ENCODE data around the gene CNTNAP2.

Gene CNTNAP2

GRCh38 chr7:147912291-147912690 is 1795.7 kb downstream of the CNTNAP2 start:
- no peak for DNase-seq (ENCODE audit: low read depth, low spot score)

- no peak for DNase-seq (ENCODE audit: low read depth, low spot score)
These were observed 1796.5 kb downstream of the CNTNAP2 start for GRCh38 chr7:147912946-147913638.

GRCh38 chr7:147915781-147916180 is 1799.2 kb downstream of the CNTNAP2 start:
- no peak for DNase-seq (ENCODE audit: low read depth, low spot score)

- no peak for DNase-seq (ENCODE audit: low read depth, low spot score)
These were observed 1800.0 kb downstream of the CNTNAP2 start for GRCh38 chr7:147916573-147916972.

GRCh38 chr7:147923841-147924240 is 1807.2 kb downstream of the CNTNAP2 start:
- no peak for DNase-seq (ENCODE audit: low read depth, low spot score)

- no peak for DNase-seq (ENCODE audit: low read depth, low spot score)
These were observed 1820.8 kb downstream of the CNTNAP2 start for GRCh38 chr7:147937428-147937827.

- no peak for DNase-seq (ENCODE audit: low read depth, low spot score)
These were observed 1824.8 kb downstream of the CNTNAP2 start for GRCh38 chr7:147941381-147941780.

- no peak for DNase-seq (ENCODE audit: low read depth, low spot score)
These were observed 1827.7 kb downstream of the CNTNAP2 start for GRCh38 chr7:147944321-147944720.

GRCh38 chr7:147952918-147953317 is 1836.3 kb downstream of the CNTNAP2 start:
- no peak for DNase-seq (ENCODE audit: low read depth, low spot score)

GRCh38 chr7:147968046-147968610 is 1851.5 kb downstream of the CNTNAP2 start:
- DNase-seq (ENCODE audit: low read depth, low spot score) = no peak

GRCh38 chr7:147971606-147972110 is 1855.1 kb downstream of the CNTNAP2 start:
- no peak for DNase-seq (ENCODE audit: low read depth, low spot score)

- DNase-seq (ENCODE audit: low read depth, low spot score) = no peak
These were observed 1861.6 kb downstream of the CNTNAP2 start for GRCh38 chr7:147978201-147978600.

- DNase-seq (ENCODE audit: low read depth, low spot score) = no peak
These were observed 1862.0 kb downstream of the CNTNAP2 start for GRCh38 chr7:147978651-147979050.

GRCh38 chr7:147980826-147981813 is 1864.5 kb downstream of the CNTNAP2 start:
- no peak for DNase-seq (ENCODE audit: low read depth, low spot score)

GRCh38 chr7:147982307-147982706 is 1865.7 kb downstream of the CNTNAP2 start:
- no peak for DNase-seq (ENCODE audit: low read depth, low spot score)

GRCh38 chr7:147984265-147984664 is 1867.7 kb downstream of the CNTNAP2 start:
- DNase-seq (ENCODE audit: low read depth, low spot score) = no peak

- DNase-seq (ENCODE audit: low read depth, low spot score) = no peak
These were observed 1873.5 kb downstream of the CNTNAP2 start for GRCh38 chr7:147990079-147990478.

- DNase-seq (ENCODE audit: low read depth, low spot score) = no peak
These were observed 1874.3 kb downstream of the CNTNAP2 start for GRCh38 chr7:147990942-147991341.

- DNase-seq (ENCODE audit: low read depth, low spot score) = no peak
These were observed 1876.1 kb downstream of the CNTNAP2 start for GRCh38 chr7:147992698-147993097.

GRCh38 chr7:147997636-147998035 is 1881.0 kb downstream of the CNTNAP2 start:
- no peak for DNase-seq (ENCODE audit: low read depth, low spot score)

GRCh38 chr7:147999962-148000361 is 1883.4 kb downstream of the CNTNAP2 start:
- no peak for DNase-seq (ENCODE audit: low read depth, low spot score)

- DNase-seq (ENCODE audit: low read depth, low spot score) = no peak
These were observed 1895.2 kb downstream of the CNTNAP2 start for GRCh38 chr7:148011753-148012152.

Data from activated CD4-positive, CD25-positive, alpha-beta regulatory T cell treated with anti-CD3 and anti-CD28 coated beads, Interleukin-2, amount 50 U/mL, for 16 hours (primary cell).